PC-3 (cell line): ENCODE data around the gene STAM.

Source experiments
- EZH2 ChIP-seq: fragments of 300-600 bp; sonication (generic); IDR thresholded peaks from one replicate; pipeline ENCODE4 v1.6.1; 2017; ENCODE audit warnings: antibody characterized with exemption, mild to moderate bottlenecking, low read length; ENCODE audit not compliant: unreplicated experiment
- EZH2phosphoT487 ChIP-seq: fragments of 300-600 bp; sonication (generic); IDR thresholded peaks from 2 replicates; pipeline ENCODE4 v1.6.1; 2018; ENCODE audit warnings: mild to moderate bottlenecking, antibody characterized with exemption, low read length, borderline replicate concordance
- TF ChIP-seq, protein P1 (sequence below): fragments of 300-600 bp; sonication (generic); conservative IDR thresholded peaks from 2 replicates; pipeline ENCODE4 v1.5.1; 2017; ENCODE audit warnings: antibody characterized with exemption, low read depth, mild to moderate bottlenecking, low read length

DNA sequence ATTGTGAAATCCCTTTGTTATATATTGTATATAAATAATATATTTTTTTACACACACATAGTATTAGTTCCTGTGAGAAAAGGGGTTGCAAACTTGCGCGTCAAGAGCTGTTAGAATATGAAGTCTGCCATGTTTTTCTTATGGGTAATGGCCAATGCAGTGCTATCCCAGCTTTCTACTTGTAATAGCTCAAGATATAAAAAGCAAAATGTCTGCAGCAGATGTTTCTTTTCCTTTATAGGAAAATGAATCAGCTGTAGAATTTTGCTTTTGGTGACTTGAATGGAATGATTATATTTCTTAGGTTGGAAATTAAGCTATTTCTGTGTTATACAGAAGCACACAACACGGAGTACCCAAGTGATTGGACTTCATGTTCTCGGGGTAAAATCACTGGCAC is 54.7 kb downstream of the STAM start:
- no peak for TF ChIP-seq EZH2
- TF ChIP-seq, protein P1, sequence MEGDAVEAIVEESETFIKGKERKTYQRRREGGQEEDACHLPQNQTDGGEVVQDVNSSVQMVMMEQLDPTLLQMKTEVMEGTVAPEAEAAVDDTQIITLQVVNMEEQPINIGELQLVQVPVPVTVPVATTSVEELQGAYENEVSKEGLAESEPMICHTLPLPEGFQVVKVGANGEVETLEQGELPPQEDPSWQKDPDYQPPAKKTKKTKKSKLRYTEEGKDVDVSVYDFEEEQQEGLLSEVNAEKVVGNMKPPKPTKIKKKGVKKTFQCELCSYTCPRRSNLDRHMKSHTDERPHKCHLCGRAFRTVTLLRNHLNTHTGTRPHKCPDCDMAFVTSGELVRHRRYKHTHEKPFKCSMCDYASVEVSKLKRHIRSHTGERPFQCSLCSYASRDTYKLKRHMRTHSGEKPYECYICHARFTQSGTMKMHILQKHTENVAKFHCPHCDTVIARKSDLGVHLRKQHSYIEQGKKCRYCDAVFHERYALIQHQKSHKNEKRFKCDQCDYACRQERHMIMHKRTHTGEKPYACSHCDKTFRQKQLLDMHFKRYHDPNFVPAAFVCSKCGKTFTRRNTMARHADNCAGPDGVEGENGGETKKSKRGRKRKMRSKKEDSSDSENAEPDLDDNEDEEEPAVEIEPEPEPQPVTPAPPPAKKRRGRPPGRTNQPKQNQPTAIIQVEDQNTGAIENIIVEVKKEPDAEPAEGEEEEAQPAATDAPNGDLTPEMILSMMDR = no peak
- no peak for TF ChIP-seq EZH2phosphoT487
